Calu3 (cell line): ENCODE data around the gene SH3RF2. TPM values are rescaled to one million over a fixed set of nuclear protein-coding genes. Genes with fewer than 3 reads are reported as not detected.

Source experiments
- BruUV-seq: library from RNA; stranded (reverse); fragments of 400-500 nt; replicated peaks from 2 replicates; lab custom pipeline; 2021; lab: Mats Ljungman, UMichigan
- CTCF ChIA-PET: fragments of 300-600 bp; sonication (Branson Sonifier 250); formaldehyde crosslinking; loops from one replicate; lab custom pipeline; 2022; ENCODE audit warnings: antibody characterized with exemption; lab: Charles Lee
- DNase-seq: peaks from one replicate; pipeline ENCODE4 v3.0.0; 2022
- H3K27ac Mint-ChIP-seq: one replicate; pipeline ENCODE4 v1.8.0; 2022; ENCODE audit warnings: mixed read lengths; ENCODE audit not compliant: unreplicated experiment
- H3K27me3 Mint-ChIP-seq: one replicate; pipeline ENCODE4 v1.8.0; 2022; ENCODE audit warnings: mixed read lengths; ENCODE audit not compliant: unreplicated experiment
- H3K36me3 Mint-ChIP-seq: one replicate; pipeline ENCODE4 v1.8.0; 2022; ENCODE audit warnings: mild to moderate bottlenecking, moderate library complexity, mixed read lengths; ENCODE audit not compliant: insufficient read depth, unreplicated experiment
- H3K4me1 Mint-ChIP-seq: one replicate; pipeline ENCODE4 v1.8.0; 2022; ENCODE audit warnings: mild to moderate bottlenecking, low read depth, mixed read lengths; ENCODE audit not compliant: unreplicated experiment
- H3K4me3 Mint-ChIP-seq: one replicate; pipeline ENCODE4 v1.8.0; 2022; ENCODE audit warnings: mild to moderate bottlenecking, low read depth, moderate library complexity, mixed read lengths; ENCODE audit not compliant: unreplicated experiment
- H3K9me3 Mint-ChIP-seq: one replicate; pipeline ENCODE4 v1.8.0; 2022; ENCODE audit warnings: low read depth, mixed read lengths; ENCODE audit not compliant: unreplicated experiment
- CTCF ChIP-seq: fragments of 200-600 bp; IDR thresholded peaks from one replicate; pipeline ENCODE4 v1.8.0; 2022; ENCODE audit warnings: antibody characterized with exemption; ENCODE audit not compliant: unreplicated experiment
- intact Hi-C: fragments of 100-400 bp; cut with micrococcal nuclease; formaldehyde crosslinking; loops from one replicate; pipeline ENCODE4 v1.10.0; 2022; ENCODE audit not compliant: unreplicated experiment
- total RNA-seq: library from RNA; stranded (reverse); gene quantifications from 2 replicates; pipeline ENCODE4 v1.2.3, GENCODE V29; 2022

Gene SH3RF2
- total RNA-seq, 1 experiment from 2014 or later: 21.9 TPM

GRCh38 chr5:146066968-146067367, 130.6 kb downstream of the SH3RF2 start:
- no TSS peak for BruUV-seq
- H3K36me3 Mint-ChIP-seq: peaks cover 4% of the 10 kb centered on the region
- CTCF ChIA-PET: no interaction called here

GRCh38 chr5:146068206-146068605, 131.8 kb downstream of the SH3RF2 start:
- Mint-ChIP-seq H3K27ac (no peak overlapping the region), H3K36me3 (peaks cover 5% of the 10 kb centered on the region), H3K9me3 (no peaks in the 10 kb centered on the region), H3K4me1 (no peaks in the 10 kb centered on the region), H3K4me3 (no peak overlapping the region), H3K27me3 (no peaks in the 10 kb centered on the region)
- CTCF ChIA-PET: no interaction called here
- intact Hi-C loops: no loop called here
- no TSS peak for BruUV-seq
- no peak for TF ChIP-seq CTCF
- DNase-seq: no peak

More at GRCh38 chr5:146066968-146067367, 130.6 kb downstream of the SH3RF2 start:
- no peaks in the 10 kb centered on the region for H3K9me3 Mint-ChIP-seq
- DNase-seq: no peak
- intact Hi-C loops: no loop called here
- no peaks in the 10 kb centered on the region for H3K27me3 Mint-ChIP-seq
- no peak for TF ChIP-seq CTCF
- no peak overlapping the region for H3K4me3 Mint-ChIP-seq
- H3K4me1 Mint-ChIP-seq: no peaks in the 10 kb centered on the region
- H3K27ac Mint-ChIP-seq: no peak overlapping the region

GRCh38 chr5:146068977-146069779, 132.8 kb downstream of the SH3RF2 start:
- Mint-ChIP-seq H3K36me3 (peaks cover 5% of the 10 kb centered on the region), H3K27me3 (no peaks in the 10 kb centered on the region), H3K4me1 (no peaks in the 10 kb centered on the region), H3K27ac (no peak overlapping the region), H3K4me3 (no peak overlapping the region), H3K9me3 (no peaks in the 10 kb centered on the region)
- BruUV-seq: no TSS peak
- CTCF ChIA-PET: no interaction called here
- no peak for TF ChIP-seq CTCF
- intact Hi-C loops: no loop called here
- no peak for DNase-seq

GRCh38 chr5:146069780-146070099, 133.4 kb downstream of the SH3RF2 start:
- BruUV-seq: no TSS peak
- intact Hi-C loops: no loop called here
- no peak for TF ChIP-seq CTCF
- DNase-seq: no peak
- H3K36me3 Mint-ChIP-seq: peaks cover 5% of the 10 kb centered on the region
- CTCF ChIA-PET: no interaction called here
- no peak overlapping the region for H3K27ac Mint-ChIP-seq
- H3K4me3 Mint-ChIP-seq: no peak overlapping the region
- H3K9me3 Mint-ChIP-seq: no peaks in the 10 kb centered on the region
- no peaks in the 10 kb centered on the region for H3K4me1 Mint-ChIP-seq
- H3K27me3 Mint-ChIP-seq: no peaks in the 10 kb centered on the region
